GM12892 (cell line): Measurements from ENCODE around the gene ANKH. TPM values are rescaled to one million over a fixed set of nuclear protein-coding genes. Genes with fewer than 3 reads are reported as not detected.
"Not testable (repeated sequence)": the region's sequence is repeated elsewhere in the genome, so short reads cannot be mapped to it uniquely, and the experiment has no call there.

Experiments used
- DNase-seq: peaks from one replicate; pipeline ENCODE4 v3.0.0; 2011; ENCODE audit not compliant: insufficient read length
- FAIRE-seq: peaks from 2 replicates; lab custom pipeline; 2011; peaks lifted over from hg19 to GRCh38; lab: Jason Lieb, UNC
- POLR2A ChIP-seq: IDR thresholded peaks from 2 replicates; pipeline ENCODE4 v1.6.1; 2011; ENCODE audit warnings: low read depth, low read length, control low read depth
- POLR2AphosphoS5 ChIP-seq: IDR thresholded peaks from 2 replicates; pipeline ENCODE4 v1.6.1; 2011; ENCODE audit warnings: low read depth, low read length, control low read depth
- TAF1 ChIP-seq: IDR thresholded peaks from 2 replicates; pipeline ENCODE4 v1.6.1; 2011; ENCODE audit warnings: low read depth, mild to moderate bottlenecking, control low read depth, low read length, borderline replicate concordance
- polyA plus RNA-seq: library from polyadenylated mRNA; unstranded; fragments of >200 nt; gene quantifications from one replicate; pipeline ENCODE4 v1.2.1, GENCODE V29; 2012; ENCODE audit warnings: missing spikeins, inconsistent platforms; ENCODE audit not compliant: missing spikeins

The ANKH gene
- 7.6 TPM for polyA plus RNA-seq

- DNase-seq (peak; percentile 57), FAIRE-seq (peak; percentile 92)
- TF ChIP-seq POLR2A (no peak), POLR2AphosphoS5 (no peak), TAF1 (no peak)
Measured at GRCh38 chr5:14871214-14872069, at the start of gene ANKH. ANKH (minus strand) TSS chr5:14871778; CDS start chr5:14871447, 331 bp downstream.

- DNase-seq (no peak), FAIRE-seq (no peak)
- TF ChIP-seq POLR2AphosphoS5 (no peak), TAF1 (no peak), POLR2A (no peak)
Measured at GRCh38 chr5:14920121-14920520, 48.5 kb upstream of the ANKH start.

GRCh38 chr5:14919106-14919505, 47.5 kb upstream of the ANKH start:
- DNase-seq, FAIRE-seq: not testable (repeated sequence)

- TF ChIP-seq POLR2A (no peak), TAF1 (no peak), POLR2AphosphoS5 (no peak)
- no peak for FAIRE-seq
- no peak for DNase-seq
Measured at GRCh38 chr5:14917719-14918118, 46.1 kb upstream of the ANKH start.

GRCh38 chr5:14915291-14915952, 43.8 kb upstream of the ANKH start:
- FAIRE-seq, result no peak
- no peak for DNase-seq
- TF ChIP-seq TAF1, result no peak
- no peak for TF ChIP-seq POLR2AphosphoS5
- no peak for TF ChIP-seq POLR2A

GRCh38 chr5:14914623-14915260, 43.2 kb upstream of the ANKH start:
- FAIRE-seq (no peak), DNase-seq (no peak)
- no peak for TF ChIP-seq POLR2A
- no peak for TF ChIP-seq TAF1
- TF ChIP-seq POLR2AphosphoS5, result no peak

- TF ChIP-seq TAF1 (no peak), POLR2A (no peak), POLR2AphosphoS5 (no peak)
- DNase-seq (no peak), FAIRE-seq (no peak)
Measured at GRCh38 chr5:14914193-14914592, 42.6 kb upstream of the ANKH start.

GRCh38 chr5:14913096-14913495, 41.5 kb upstream of the ANKH start:
- no peak for TF ChIP-seq POLR2AphosphoS5
- no peak for TF ChIP-seq POLR2A
- TF ChIP-seq TAF1, result no peak
- DNase-seq (no peak), FAIRE-seq (no peak)

GRCh38 chr5:14912206-14912605, 40.6 kb upstream of the ANKH start:
- no peak for FAIRE-seq
- TF ChIP-seq POLR2AphosphoS5 (no peak), TAF1 (no peak), POLR2A (no peak)
- DNase-seq, result no peak

GRCh38 chr5:14909369-14909768, 37.8 kb upstream of the ANKH start:
- no peak for FAIRE-seq
- no peak for DNase-seq
- TF ChIP-seq POLR2AphosphoS5 (no peak), TAF1 (no peak), POLR2A (no peak)

- FAIRE-seq (no peak), DNase-seq (no peak)
- no peak for TF ChIP-seq POLR2A
- TF ChIP-seq TAF1, result no peak
- TF ChIP-seq POLR2AphosphoS5, result no peak
Measured at GRCh38 chr5:14908172-14908571, 36.6 kb upstream of the ANKH start.
